T-helper 2 cell treated with Interferon-gamma antibody and Interleukin-4, amounts not matched to agents 100 ng/mL and 5 ng/mL, for 36 hours (primary cell): Measurements from ENCODE around the gene CDH20. TPM values are rescaled to one million over a fixed set of nuclear protein-coding genes. Genes with fewer than 3 reads are reported as not detected.

Experiments used
- intact Hi-C: fragments of 100-400 bp; cut with micrococcal nuclease; formaldehyde crosslinking; loops from one replicate; pipeline ENCODE4 v1.15.1; 2023
- total RNA-seq: library from RNA; stranded (reverse); gene quantifications from 2 replicates; pipeline ENCODE4 v1.2.3, GENCODE V29; 2022

The CDH20 gene
- total RNA-seq, 1 donor from 2014 or later: not detected

GRCh38 chr18:61419763-61420162 is 86.5 kb downstream of the CDH20 start:
- intact Hi-C loops: loop anchor here (10.0 kb wide), 1 partner anchor 65 kb away; no protein-coding TSS in a partner anchor

GRCh38 chr18:61420218-61420885 is 87.1 kb downstream of the CDH20 start:
- intact Hi-C loops: no loop called here

- intact Hi-C loops: no loop called here
Observed at GRCh38 chr18:61426492-61427053, 93.3 kb downstream of the CDH20 start.

- intact Hi-C loops: no loop called here
Observed at GRCh38 chr18:61428266-61428665, 95.0 kb downstream of the CDH20 start.

GRCh38 chr18:61432590-61432989 is 99.4 kb downstream of the CDH20 start:
- intact Hi-C loops: no loop called here

GRCh38 chr18:61435064-61435652 is 101.9 kb downstream of the CDH20 start:
- intact Hi-C loops: no loop called here

GRCh38 chr18:61443081-61443725 is 110.0 kb downstream of the CDH20 start:
- intact Hi-C loops: no loop called here

- intact Hi-C loops: no loop called here
Observed at GRCh38 chr18:61448316-61448715, 115.1 kb downstream of the CDH20 start.

- intact Hi-C loops: no loop called here
Observed at GRCh38 chr18:61459896-61460648, 126.8 kb downstream of the CDH20 start.

- intact Hi-C loops: no loop called here
Observed at GRCh38 chr18:61464551-61465142, 131.4 kb downstream of the CDH20 start.

- intact Hi-C loops: no loop called here
Observed at GRCh38 chr18:61466736-61467135, 133.5 kb downstream of the CDH20 start.

GRCh38 chr18:61470031-61470674 is 136.9 kb downstream of the CDH20 start:
- intact Hi-C loops: no loop called here

GRCh38 chr18:61471541-61471940 is 138.3 kb downstream of the CDH20 start:
- intact Hi-C loops: no loop called here

GRCh38 chr18:61471942-61472341 is 138.7 kb downstream of the CDH20 start:
- intact Hi-C loops: no loop called here

- intact Hi-C loops: no loop called here
Observed at GRCh38 chr18:61474341-61474740, 141.1 kb downstream of the CDH20 start.

- intact Hi-C loops: no loop called here
Observed at GRCh38 chr18:61474918-61475317, 141.7 kb downstream of the CDH20 start.

- intact Hi-C loops: no loop called here
Observed at GRCh38 chr18:61475931-61476330, 142.7 kb downstream of the CDH20 start.

GRCh38 chr18:61489334-61489733 is 156.1 kb downstream of the CDH20 start:
- intact Hi-C loops: loop anchor here (5.0 kb wide), 1 partner anchor 152 kb away; no protein-coding TSS in a partner anchor

- intact Hi-C loops: no loop called here
Observed at GRCh38 chr18:61496374-61496773, 163.1 kb downstream of the CDH20 start.

GRCh38 chr18:61497422-61497821 is 164.2 kb downstream of the CDH20 start:
- intact Hi-C loops: no loop called here

- intact Hi-C loops: loop anchor here (1.0 to 10.0 kb wide), 2 partner anchors 180 to 408 kb away; no protein-coding TSS in a partner anchor
Observed at GRCh38 chr18:61502472-61502871, 169.2 kb downstream of the CDH20 start.
